SK-N-SH (cell line): Measurements from ENCODE around the gene MFAP4.

Experiments used
- EP300 ChIP-seq, 2 experiments: IDR thresholded peaks; 2 replicates each; pipeline versions ENCODE4 v1.4.0 to v1.6.1; 2012; ENCODE audit warnings: borderline replicate concordance in 1 of 2, low read depth in 1 of 2, low read length in 1 of 2
- FOXJ3 ChIP-seq: sonication (generic); formaldehyde crosslinking; IDR thresholded peaks from 2 replicates; pipeline ENCODE4 v1.5.1; 2020; ENCODE audit warnings: mild to moderate bottlenecking, missing genetic modification reagents
- NRF1 ChIP-seq: IDR thresholded peaks from 2 replicates; pipeline ENCODE4 v1.6.1; 2012; ENCODE audit warnings: low read depth, mild to moderate bottlenecking, low read length
- POLR2AphosphoS5 ChIP-seq: IDR thresholded peaks from 2 replicates; pipeline ENCODE4 v1.6.1; 2012; ENCODE audit warnings: low read depth, low read length
- RFX5 ChIP-seq: IDR thresholded peaks from 2 replicates; pipeline ENCODE4 v1.6.1; 2012; ENCODE audit warnings: mild to moderate bottlenecking, improper control_type of control experiment, low read length
- ZBTB33 ChIP-seq: IDR thresholded peaks from 2 replicates; pipeline ENCODE4 v1.4.0; 2012; ENCODE audit warnings: low read depth, borderline replicate concordance
- TF ChIP-seq, protein P1 (sequence below): fragments of 200-600 bp; sonication (generic); IDR thresholded peaks from 2 replicates; pipeline ENCODE4 v1.6.1; 2017; ENCODE audit warnings: antibody characterized with exemption, mild to moderate bottlenecking, moderate library complexity

DNA sequence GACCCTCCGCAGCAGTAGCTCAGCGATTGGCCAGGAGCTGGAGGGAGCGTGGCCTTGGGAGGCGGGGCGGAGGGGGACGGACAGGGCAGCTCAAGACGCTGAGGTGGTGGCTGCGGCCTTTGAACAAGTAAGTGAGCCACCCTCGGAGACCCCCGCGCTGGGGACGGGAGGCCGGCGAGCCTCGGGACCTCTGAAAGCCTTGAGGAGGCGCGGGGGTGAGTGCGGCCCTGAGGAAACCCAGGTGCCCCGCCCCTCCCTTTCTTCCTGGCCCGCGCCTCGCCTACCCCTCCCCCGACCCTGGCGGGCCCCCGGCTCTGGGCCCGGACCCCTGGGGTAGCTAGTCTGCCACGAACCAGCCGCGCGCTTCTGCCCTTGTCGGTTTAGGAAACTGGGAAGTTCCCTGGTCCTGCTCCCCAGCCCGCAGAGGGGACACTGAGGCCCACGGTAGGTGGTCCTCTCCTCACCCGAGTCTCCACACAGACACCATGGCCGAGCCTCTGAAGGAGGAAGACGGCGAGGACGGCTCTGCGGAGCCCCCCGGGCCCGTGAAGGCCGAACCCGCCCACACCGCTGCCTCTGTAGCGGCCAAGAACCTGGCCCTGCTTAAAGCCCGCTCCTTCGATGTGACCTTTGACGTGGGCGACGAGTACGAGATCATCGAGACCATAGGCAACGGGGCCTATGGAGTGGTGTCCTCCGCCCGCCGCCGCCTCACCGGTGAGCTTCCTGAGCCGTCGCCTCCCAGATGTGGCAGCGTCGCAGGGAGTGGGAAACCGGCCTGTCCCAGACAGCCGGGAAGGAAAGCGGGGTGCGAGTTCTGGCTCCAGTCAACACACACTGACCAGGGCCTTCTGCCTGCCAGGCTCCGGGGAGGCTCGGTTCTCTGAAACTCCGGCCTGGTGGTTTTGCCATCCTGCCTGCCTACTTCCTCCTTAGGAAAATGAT, 8.3 kb downstream of the MFAP4 start, which contains the start of gene MAPK7:
- TF ChIP-seq ZBTB33: no peak
- TF ChIP-seq NRF1: no peak
- TF ChIP-seq, protein P1, sequence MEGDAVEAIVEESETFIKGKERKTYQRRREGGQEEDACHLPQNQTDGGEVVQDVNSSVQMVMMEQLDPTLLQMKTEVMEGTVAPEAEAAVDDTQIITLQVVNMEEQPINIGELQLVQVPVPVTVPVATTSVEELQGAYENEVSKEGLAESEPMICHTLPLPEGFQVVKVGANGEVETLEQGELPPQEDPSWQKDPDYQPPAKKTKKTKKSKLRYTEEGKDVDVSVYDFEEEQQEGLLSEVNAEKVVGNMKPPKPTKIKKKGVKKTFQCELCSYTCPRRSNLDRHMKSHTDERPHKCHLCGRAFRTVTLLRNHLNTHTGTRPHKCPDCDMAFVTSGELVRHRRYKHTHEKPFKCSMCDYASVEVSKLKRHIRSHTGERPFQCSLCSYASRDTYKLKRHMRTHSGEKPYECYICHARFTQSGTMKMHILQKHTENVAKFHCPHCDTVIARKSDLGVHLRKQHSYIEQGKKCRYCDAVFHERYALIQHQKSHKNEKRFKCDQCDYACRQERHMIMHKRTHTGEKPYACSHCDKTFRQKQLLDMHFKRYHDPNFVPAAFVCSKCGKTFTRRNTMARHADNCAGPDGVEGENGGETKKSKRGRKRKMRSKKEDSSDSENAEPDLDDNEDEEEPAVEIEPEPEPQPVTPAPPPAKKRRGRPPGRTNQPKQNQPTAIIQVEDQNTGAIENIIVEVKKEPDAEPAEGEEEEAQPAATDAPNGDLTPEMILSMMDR: no peak
- TF ChIP-seq POLR2AphosphoS5: no peak
- no peak for TF ChIP-seq FOXJ3 (CRISPR knock-in tag)
- TF ChIP-seq EP300 (IDR thresholded peaks at IDR 0.05; ENCODE audit: borderline replicate concordance in 1 of 2, low read depth in 1 of 2, low read length in 1 of 2): no peak
- TF ChIP-seq RFX5: no peak
